DMS79 (cell line): ENCODE results near the gene TRABD2B.

Experiments
- DNase-seq: peaks from one replicate; lab custom pipeline; 2025; lab: John Stamatoyannopoulos, UW

Gene TRABD2B

DNA sequence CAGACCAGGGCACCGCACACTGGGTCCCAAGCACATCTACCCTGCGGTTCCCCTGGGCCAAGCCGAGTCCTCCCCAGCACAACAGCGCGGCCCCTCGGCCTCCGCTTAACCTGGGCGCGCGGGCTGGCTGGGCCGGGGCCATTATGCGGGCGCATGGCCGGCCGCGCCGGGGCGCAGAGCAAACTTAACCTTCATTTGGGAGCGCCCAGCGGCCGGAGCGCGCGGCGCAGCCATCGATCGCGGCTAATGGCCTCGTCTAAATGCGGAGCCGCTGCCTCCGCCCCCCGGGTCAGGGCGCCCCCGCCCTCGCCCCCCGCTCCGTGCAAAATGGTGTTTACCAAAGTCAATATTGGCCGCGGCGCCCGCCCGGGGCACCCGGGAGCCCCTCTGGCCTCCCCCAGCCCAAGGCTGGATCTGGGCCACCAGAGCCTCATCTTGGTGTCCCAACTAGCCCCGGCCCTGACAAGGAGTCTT lies 272.1 kb downstream of the TRABD2B start:
- DNase-seq = peak; percentile 17

DNA sequence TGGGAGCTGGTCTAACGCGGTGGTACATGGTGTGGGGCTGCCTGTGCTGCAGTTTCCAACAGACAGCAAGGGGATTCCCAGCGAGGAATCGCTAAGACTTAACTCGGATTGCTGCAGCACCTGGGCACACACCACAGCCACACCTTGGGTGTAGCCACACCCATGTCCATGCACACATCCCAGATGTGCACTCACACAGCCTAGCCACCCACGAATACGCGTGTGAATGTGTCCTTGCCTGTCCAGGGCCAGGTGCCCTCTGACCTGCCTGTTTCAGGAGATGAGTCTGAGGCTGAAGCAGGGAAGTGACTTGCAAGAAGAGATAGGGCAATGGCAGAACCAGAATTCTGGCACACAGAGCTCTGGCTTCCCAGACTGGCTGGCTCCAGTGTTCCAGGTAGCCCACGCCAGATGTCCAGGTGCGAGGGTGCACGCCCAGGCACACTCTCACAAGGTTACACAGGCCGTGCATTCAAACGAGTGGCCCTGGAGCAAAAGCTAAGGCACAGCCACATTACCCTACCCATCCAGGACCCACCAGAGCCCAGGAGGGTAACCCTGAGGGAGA lies 272.7 kb downstream of the TRABD2B start:
- DNase-seq = no peak

DNA sequence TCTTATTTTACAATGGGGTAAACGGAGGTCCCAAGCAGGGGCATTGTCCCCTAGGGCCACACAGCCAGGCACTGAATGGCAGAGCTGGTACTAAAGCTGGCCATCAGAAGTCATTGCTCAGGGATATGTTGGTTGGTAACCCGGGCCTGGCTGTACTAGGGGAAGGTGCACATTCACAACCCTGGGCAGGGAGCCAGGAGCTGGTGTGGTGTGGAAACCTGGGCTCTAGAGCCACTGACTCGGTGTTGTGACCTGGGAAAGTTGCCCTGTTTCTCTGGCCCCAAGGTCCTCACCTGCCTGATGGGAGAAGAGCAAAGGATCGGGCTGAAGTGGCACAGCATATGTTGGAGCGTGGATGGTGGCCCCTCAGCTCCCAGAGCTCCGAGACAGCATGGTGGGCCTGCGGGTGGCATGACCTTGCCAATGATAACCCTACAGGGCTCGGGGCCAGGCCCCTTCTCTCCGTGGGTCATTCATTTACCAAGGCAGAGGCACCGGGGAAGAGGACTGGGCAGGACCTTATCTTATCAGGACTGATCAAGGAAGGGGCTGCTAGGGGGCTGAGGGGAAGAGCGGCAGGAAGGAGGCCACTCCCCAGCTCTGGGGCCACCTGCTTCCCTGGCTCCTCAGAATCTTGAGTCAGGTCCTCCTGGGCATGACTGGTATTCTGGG lies 274.1 kb downstream of the TRABD2B start:
- no peak for DNase-seq

DNA sequence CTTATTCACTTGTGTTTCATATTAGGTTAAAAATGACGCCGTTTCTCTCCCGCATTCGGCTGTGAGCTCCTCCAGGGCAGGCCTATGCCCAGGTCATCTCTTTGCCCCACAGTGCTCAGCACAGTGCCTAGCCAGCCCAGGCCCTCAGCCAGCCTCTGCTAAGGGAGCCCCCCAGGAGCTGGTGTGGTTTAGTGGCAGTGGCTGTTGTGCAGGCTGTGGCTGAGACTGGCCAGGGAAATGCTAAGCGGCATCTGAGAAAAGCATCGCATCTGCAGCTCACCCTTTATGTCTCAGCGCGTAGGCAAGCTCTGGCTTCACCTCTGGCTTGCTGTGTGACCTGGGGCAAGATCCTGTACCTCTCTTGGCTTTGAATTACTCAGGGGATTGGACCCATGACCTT lies 275.1 kb downstream of the TRABD2B start:
- DNase-seq = no peak

DNA sequence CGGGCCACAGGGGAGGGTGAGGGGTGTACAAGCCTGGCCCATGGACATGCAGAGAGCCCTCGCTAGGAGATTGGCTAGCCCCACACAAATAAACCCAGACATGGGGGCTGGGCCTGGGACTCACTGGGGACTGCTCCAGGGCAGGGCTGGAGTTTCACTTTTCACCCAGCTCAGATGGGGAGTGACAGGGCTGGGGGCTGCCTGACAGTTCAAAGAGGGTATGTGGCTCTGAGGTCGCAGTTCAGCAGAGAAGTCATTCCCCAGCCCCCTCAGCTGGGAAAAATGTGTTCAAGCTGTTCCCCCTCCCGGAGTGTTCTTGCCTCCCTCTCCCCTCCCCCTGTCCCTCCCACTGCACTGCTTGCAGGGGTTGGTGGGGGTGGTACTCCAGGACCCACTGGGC lies 277.1 kb downstream of the TRABD2B start:
- no peak for DNase-seq

DNA sequence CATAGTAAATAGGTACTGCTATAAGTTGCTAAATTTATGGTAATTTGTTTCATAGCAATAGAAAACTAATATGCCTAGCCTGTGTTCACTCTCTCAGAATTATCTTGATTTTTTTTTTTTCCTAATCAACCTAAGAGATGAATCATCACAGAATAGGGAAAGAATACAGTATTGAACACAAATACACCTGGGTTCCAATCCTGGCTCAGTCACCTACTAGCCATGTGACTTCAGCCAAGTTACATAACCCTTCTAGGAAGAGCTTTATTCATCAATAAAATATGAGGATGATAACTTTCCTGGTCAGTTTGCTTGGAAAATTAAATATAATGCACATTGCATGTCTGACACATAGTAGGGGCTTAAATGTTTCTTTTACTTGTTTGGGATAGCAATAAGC lies 279.8 kb downstream of the TRABD2B start:
- DNase-seq = no peak

DNA sequence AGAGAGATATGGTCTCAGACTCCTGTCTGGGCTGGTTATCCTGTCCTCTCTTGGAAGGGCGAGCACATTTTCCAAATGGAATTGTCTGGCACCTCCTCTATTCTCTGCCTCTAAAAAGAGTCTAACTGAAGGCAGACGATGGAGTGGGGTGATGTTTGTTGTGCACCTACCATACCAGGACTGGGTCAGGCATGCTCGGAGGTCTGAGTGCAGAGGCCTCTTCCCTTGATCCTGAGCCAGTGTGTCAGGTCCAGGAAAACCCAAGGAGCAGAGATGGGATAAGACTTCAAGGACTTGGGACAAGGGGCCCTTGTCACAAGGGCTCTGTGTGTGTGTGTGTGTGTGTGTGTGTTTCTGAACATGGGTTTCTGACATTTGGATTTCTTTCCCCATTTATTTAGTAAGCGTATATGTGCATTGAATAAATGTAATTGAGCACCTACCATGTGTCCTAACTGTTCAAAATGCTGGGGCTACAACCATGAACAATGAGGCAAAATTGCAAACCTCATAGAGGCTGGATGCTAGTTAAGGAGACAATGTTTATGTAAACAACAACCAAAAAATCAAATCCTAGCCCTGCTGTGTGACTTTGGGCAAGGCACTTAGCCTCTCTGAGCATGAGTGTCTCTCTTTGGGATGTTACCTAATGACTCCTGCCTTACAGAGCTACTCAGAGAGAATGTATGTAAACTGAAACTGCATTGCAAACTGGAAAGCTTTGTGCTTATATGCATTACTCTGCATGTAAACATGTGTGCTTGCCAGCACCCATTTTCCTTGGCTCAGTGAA lies 283.0 kb downstream of the TRABD2B start:
- no peak for DNase-seq

DNA sequence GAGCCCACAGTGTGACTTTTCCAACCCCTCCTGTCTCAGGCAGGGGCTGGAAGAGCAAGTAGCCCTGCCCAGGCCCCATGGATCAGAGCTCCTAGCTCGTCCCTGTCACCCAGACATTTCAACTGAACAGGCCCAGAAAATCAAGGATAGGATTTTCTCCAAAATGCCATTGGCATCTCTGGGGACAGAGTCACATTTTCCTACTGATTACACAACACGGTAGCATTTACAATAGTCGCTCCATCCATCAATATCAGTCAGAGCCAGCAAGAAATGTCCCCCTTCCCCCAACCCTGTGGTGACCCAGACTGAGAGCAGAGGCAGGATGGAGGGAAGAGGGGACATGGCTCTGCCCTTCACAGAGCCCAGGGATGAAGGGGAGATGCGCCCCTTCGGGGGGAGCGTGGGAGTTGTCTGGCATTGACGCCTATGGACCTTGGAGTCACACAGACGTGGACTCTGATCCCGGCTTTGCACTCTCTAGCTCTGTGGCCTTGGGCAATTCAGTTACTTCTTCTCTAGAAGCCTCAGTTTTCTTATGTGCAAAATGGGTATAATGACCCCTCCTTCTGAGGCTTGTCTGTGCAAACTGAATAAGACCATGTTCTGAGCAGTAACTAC lies 283.7 kb downstream of the TRABD2B start:
- no peak for DNase-seq

DNA sequence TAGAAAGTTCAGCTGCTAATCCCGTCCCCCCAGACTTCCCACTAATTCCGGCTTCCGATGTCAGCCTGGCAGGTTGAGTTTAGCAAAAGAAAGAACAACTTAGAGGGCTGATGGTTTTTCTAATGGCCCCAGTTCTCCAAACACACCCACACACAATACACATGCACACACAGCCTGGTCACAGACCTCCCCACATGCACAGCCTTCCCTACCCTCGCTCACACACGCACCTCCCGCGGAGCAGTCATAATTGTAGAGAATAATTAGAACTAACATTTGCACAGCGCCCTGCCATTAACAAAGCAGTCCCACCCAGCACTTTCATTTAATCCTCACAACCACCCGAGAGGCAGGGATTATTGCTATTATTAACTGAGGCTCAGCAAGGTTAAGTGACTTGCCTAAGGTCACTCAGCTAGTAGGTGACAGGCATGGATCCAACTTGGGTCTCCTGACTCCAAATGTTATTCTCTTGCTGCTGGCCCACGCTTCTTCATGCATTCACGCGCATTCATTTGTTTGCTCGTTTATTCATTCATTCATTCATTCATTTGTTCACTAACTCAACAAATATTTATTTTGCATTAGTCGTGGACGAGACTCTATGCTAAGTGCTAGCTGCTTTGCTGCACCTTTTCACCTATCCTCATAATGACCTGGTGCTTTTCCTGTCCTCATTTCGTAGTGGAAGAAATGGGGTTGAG lies 284.4 kb downstream of the TRABD2B start:
- no peak for DNase-seq

DNA sequence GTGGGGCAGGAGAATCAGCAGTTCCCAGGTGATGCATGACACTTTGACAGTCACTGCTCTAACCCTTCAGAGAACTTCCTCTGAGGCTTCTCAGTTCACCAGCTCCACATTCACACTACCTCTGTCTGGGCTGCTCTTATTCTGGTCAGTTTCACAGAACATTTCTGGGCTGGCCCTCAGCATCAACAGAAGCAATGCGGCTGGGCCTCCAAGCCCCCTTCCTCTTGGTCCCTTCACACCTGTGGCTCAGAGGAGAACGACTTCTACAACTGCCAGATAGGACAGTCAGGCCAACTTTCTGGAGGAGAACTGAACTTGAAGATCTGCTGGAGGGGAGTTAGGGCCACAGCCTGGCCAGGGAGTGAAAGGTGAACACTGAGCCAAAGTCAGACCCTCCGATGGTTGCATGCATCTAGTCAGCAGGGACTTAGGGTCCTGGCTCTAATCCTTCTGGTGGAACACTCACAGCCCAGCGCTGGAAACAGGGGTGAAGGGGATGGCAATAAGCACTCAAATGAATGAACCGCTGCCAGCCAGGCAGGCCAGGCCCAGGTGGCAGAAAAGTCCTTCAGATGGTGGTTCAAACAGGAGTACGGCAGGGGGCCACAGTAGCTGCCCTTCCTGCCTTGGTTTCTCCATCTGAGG lies 285.2 kb downstream of the TRABD2B start:
- DNase-seq = no peak

DNA sequence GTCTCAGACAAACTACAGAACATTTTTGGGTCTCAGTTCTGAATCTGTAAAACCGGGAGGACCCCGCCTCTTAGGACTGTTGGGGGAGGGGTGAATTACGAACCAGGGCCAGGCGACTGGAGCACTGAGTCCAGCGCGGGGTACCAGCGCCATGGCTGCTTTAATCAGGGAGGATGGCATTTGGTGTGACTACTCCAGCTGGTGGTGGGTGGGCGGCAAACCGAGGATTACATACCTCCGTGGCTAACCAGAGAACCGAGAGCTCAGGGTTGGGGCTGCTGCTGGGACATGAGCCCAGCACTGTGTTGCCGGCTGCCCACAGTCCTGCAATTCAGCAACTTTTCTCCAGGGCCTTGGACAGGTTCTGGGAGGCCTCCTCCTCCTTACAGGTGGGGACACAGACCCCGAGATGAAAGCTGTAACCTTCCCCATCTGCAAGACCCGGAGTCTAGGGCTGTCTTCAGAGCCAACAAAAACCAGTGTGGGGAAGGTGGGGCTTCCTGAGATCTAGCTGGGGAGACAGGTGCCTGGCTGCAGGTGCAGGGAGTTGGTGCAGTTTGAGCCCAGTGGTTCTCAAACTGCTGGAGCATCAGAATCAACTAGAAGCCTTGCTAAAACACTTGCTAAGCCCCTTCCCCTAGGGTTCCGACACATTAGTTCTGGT lies 285.9 kb downstream of the TRABD2B start:
- no peak for DNase-seq
